CD4-positive, alpha-beta T cell treated with Interleukin-15 for 1 hour (primary cell): Measurements from ENCODE around the gene GRAP2.

ENCODE experiments used
- DNase-seq: peaks from one replicate; pipeline ENCODE4 v3.0.0-alpha.2; 2020

Gene GRAP2

DNA sequence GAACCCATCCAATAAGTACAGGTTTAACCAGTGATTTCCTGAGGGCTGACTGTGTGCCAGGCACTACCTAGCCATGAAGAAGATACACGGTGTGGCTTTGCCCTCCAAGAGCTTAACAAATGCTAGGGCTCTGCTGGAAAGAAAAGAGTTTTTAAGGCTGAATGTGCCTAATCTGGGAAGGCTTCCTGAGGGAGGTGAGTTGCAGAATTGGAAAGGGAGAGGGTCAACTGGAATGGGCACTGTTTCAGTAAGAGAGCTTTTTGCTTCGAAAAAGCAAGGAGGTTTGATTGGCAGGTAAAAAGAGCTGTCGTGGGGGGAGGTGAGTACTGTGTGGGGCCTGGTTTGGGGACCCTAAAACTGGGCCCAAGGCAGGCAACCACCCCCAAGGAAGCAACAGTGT lies 96.5 kb downstream of the GRAP2 start:
- DNase-seq = no peak

DNA sequence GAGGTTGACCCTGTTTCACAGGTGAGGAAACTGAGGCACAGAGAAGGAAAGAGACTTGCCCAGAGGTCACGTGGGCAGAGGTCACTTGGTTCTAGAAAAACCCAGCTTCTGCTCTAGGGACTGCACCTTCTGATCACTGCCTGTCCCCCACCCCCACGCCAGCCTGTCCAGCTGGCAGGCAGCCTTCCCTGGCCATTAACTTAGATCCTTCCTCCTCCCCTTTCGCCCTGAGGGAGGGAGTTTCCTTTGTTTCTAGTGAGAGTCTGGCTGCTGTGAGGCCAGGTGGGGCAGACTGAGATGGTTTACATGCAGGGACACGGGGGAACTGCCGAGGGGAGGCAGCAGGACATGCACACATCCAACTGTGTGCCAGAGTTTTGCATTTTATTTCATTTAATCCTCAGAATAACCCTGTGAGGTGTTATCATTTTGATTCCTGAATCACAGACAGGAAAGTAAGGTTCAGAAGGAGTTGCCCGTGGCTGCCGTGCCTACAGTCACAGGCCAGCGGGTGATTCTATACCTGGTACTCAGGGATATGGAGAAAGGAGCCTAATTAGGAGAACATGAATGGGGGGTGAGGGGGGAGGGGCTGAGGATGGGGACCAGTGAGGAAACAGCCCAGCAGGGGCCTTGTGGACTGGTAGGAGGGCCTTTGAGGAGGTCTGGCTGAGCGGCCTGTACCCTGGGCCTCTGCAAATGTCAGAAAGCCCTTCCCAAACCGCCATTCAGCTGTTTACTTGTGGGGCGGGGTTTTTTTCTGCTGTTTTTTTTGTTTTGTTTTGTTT lies 97.2 kb downstream of the GRAP2 start:
- DNase-seq = no peak

DNA sequence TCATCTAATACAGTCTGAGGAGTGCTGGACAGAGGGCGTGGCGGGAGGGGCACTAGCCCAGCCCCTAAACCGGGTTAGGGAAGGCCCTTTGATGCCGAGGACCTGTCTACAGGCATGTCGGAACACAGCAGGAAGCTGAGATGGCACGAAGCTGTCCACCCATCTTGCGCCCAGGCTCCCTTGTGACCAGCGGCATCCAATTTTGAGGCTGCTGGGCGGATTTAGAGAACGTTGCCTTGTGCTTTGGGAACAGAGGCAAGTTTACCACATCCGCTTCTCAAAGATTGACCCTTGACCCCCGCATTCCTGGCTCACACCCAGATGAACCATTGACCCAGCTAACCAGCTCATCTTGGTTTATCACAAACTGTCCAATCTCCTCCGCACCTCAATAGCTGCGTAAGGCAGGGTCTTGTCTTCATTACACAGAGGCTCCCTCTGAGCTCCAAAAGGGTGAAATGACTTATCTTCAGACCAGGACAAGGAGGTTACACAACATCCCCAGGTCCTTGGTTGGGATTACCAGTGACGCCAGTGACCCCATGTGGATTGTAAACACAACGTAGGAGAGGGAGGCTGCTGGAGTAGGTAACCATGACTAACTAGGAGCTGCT lies 98.4 kb downstream of the GRAP2 start:
- no peak for DNase-seq

DNA sequence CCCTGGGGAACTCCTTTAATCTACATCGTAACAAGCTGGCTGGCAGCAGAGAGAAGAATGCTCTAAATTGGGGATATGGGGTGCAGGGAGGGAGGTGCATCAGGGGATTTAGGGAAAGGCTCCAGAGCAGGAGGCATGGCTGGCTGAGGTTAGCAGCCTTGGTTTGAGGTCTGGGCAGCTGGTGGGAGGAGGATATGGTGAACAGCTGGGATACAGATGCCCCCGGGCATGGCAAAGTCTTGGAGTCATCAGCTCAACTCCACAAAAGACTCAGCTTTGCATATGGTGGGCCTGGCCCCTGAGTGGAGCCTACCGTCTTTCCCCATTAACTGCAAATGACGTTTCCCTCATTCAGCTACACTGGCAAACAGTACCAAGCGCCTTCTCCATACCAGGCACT lies 99.3 kb downstream of the GRAP2 start:
- DNase-seq = no peak

DNA sequence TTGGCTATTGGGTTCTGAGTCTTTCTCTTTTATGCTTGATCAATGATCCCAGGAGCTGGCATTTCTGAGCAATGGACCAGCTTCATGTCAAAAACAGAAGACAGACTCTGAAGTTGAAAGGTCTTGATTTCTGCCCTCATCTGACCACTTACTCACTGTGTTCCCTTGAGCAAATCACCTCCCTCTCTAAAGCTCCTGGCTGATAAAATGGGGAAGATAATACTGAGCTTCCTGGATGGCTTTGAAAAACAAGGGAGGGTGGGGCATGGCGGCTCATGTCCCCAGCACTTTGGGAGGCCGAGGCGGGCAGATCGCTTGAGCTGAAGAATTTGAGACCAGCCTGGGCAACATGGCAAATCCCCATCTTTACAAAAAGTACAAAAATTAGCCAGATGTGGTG lies 100.2 kb downstream of the GRAP2 start:
- no peak for DNase-seq

DNA sequence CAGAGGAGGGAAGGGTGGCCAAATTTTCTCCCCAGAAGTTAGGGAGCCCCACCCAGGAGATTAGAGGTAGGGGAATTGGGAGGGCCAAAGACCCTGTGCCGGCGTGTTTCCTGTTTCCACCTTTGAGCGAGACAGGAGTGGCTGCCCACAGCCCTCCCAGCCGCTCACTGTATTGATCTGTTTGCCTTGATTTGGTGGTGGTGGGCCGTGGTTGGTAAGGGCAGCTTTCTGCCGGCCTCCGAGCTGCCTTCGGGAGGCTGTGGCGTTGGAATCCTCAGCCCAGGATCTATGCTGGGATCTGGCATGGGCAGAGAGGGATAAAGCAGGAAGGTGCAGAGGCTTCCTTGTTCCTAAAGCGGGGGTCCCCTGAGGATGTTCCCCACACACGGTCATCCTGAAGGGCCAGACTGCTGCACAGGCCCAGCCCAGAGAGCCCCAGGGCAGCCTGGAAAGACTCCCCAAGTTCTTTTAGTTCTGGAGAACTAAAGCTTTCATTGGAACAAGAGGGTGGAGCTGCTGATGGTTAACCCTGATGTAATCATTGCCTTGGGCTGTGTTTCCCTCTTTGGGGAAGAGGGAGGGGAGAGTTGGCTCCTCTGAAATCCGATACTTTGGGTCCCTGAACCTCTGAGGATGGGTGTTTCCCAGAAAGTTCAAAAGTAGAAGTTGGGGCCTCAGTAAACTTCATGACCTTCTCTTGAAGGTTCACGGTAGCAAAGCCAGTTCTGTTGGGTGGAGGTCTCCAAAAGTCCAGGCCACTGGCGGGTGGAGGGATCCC lies 101.1 kb downstream of the GRAP2 start:
- DNase-seq = no peak

DNA sequence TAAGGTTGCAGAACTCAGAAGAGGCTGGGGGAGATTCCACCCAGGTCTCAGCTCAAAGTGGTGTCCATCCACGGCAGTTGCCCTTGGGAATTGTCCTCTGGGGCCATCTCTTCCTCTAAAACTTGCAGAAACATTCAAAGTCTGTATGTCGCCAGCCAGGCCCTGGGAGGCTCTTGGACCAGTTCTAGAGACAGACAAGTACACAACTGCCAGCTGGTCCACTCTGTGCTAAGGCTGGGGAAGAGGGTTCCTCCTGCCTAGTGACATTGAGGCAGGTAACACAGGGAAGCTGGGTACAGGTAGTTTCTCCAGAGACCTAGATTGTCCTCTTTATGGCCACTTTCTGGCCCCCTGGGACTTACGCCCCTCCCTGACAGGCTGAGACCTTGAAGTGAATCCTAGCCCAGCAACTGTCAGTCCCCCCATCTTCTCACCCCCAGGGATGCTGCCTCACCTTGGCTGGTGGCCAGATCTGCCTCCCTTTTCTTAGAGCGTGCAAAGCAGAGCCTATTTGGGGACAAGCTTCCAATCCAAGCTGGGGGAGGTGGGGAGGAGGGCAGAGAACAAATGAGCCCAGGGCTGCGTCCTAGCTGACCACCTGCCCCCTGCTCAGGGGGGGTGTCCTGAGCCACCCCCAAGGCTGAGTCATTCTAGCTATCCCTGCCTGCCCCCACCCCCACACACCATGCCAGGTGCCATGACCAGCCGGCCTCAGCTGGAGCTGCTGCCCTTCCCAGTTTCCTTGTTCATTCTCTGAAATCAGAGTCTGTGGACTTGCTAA lies 102.2 kb downstream of the GRAP2 start:
- DNase-seq = no peak

DNA sequence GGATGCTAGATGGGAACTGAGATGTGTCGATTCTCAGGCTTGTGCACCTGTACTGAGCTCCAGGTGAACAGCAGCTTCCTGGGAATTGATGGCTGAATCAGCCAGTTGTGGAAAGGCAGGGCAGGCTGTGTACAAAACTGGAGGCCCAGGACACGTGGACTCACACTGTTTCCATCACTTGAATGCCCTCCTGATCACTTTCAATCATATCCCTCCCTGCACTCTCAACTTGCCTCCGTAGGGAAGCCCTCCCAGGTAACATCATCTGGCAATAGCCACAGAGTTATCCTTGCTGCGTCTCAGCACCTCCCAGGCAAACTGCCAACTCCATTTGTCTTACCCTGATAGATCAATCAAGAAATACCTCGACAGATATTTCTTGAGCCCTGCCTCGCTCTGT lies 104.0 kb downstream of the GRAP2 start:
- DNase-seq = no peak

DNA sequence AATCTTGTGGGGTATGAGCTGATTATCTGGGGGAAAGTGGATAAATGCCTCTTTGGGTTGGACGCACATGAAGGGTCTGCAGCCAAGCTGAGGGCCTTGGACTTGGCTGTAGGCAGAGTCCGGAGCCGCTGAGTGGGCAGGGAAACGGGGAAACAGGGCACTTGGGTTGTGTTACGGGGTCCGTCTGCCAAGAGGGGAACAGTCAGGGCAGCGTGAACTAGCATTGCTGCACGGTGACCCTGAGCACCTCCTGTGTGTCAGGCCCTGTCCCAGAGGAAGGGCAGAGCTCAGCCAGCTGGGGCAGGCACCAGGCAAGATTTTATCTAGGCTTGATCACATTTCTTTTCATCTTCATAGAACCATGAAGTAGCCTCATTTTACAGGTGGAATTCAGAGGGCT lies 105.8 kb downstream of the GRAP2 start:
- DNase-seq = no peak

DNA sequence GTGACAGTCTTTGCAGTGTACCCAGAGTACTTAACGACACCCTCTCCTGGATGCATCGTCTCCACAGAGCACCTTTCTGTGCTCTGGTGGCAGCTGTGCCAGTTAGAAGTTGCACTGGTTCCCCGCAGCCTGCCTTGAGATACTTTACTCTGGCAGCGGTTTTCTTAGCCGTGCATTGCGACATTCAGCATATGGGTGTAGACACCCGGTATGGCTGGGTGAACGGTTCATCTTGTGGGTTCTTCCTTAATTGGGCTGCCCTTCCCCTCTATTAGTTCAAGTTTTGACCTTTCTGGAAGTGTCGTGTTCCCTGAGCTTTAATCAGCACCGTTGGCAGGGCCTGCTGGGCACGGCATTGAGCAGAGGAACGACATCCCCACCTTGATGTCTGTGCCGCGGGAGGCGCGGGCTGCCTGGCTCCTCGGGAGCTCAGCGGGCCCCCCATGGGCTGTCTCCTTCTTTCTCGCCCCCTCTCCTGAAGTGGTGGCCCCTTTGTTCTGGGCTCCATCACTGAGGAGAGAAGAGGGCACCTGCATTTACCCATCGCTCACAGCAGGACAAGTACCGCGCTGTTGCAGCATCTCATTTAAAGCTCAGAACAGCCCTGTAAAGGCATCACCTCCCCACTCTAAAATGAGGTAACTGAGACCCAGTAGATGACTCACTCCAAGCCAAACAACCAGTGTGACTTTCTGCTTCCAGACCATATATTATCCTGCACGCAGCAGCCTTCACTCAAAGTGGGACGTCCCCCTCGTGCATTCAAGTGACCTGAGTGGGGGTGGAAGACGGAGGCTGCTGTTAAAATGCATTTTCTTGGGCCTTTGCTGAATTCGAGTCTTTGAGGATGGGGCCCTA lies 107.2 kb downstream of the GRAP2 start:
- DNase-seq = peak; percentile 60

GRCh38 chr22:40008726-40009291 lies 107.9 kb downstream of the GRAP2 start:
- no peak for DNase-seq

DNA sequence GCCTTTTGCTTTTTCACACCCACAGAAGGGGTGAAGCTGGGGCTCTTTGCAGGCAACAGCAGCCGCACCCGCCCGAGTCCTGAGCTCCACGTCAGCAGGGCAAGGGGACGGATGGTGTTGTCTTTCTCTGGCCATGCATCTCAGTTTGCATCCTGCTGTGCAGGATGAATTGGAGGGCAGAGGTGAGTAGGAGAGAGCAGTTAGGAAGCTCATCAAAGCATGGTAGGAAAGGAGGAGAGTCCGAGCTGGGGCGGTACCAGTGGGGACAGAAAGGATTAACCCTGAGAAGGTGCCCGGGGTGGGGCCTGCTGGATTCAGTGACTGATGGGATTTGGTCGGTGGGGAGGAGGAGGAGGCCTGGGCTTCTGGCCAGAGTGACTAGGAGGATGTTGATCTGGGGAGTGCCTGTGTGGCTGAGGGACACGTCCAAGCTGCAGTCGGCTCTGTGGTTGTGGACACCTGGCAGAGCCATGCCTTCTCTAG lies 108.4 kb downstream of the GRAP2 start:
- no peak for DNase-seq

- peak; percentile 33 for DNase-seq
Observed at GRCh38 chr22:40009951-40010671, 109.2 kb downstream of the GRAP2 start.

GRCh38 chr22:40010746-40011145 lies 109.9 kb downstream of the GRAP2 start:
- no peak for DNase-seq

DNA sequence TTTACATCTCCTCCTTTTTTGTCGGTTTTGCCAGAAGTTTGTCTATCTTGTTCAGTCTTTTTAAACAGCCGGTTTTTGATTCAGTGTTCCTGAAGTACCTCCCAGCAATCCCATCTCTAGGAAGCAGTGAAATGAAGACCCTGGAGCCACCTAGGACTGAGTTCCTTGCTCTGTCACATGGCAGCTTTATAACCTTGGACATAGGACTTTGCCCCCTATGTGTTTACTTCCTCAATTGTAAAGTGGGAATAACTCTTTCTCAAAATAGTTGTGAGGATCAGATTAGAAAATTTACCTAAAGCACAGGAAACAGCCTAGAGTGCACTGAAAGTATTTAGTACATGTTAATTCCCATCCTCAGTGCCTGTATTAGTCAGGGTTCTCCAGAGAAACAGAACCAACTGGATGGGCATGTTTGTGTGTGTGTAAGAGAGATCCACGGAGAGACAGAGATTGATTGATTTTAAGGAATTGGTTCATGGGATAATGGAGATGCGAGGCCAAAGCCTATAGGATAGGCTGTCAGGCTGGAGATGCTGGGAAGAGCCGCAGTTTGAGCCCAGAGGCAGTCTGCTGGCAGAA lies 113.9 kb downstream of the GRAP2 start:
- no peak for DNase-seq

DNA sequence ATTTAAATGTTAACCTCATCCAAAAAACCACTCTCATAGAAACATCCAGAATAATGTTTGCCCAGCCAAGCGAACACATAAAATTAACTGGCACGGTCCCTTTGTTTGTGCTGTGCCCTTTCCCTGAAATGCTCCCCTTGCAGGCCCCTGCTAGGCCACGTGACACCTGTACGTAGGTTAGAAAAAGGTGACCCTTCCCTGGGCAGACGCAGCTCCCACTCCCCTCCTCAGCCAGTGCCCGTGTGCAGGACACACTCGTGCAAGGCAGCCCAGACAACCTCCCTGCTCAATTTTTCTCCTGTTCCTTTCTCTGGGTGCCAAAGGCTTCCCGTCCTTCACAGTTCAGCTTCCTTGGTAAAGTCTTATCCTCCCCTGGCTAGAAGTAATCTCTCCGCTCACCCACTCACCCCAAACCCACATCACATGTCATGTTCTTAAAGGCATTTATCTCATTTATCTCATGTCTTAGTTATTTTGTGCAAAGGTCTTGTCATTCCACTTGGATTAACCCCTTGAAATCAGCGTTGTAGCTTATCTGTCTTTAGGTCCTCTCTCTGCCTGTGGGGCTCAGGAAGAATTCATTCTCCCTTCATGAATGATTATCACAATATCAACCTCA lies 114.6 kb downstream of the GRAP2 start:
- no peak for DNase-seq

- DNase-seq = no peak
Observed at GRCh38 chr22:40018051-40018450, 117.2 kb downstream of the GRAP2 start.

DNA sequence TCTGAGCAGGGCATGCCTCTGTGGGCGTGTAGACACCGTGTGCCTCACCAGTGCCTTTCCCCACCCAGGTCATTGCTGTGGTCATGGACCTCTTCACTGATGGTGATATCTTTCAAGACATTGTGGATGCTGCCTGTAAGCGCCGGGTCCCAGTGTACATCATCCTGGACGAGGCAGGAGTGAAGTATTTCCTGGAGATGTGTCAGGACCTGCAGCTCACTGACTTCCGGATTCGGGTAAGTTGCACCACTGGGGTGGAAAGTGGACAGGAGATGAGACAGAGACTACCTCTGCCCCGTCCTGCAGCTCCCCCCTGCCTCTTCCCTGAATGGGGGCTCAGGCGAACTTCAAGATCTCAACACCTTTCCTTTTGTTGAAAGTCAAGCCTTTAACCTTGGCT lies 118.2 kb downstream of the GRAP2 start:
- DNase-seq = no peak

GRCh38 chr22:40020956-40021355 lies 120.1 kb downstream of the GRAP2 start:
- DNase-seq = no peak

DNA sequence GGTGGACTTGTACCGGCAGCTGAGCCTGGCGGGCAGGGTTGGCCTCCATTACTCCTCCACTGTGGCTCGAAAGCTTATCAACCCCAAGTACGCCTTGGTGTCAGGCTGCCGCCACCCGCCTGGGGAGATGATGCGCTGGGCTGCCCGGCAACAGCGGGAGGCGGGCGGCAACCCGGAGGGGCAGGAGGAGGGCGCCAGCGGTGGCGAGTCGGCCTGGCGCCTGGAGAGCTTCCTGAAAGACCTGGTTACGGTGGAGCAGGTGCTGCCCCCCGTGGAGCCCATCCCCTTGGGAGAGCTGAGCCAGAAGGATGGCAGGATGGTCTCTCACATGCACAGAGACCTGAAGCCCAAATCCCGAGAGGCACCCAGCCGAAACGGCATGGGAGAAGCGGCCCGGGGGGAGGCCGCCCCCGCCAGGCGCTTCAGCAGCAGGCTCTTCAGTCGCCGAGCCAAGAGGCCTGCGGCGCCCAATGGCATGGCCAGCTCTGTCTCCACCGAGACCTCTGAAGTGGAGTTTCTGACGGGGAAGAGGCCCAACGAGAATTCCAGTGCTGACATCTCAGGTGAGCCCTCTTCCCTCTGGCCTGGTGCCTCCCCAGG lies 120.6 kb downstream of the GRAP2 start:
- no peak for DNase-seq
